ENCODE results near the gene CTDSPL2. TPM values are rescaled to one million over a fixed set of nuclear protein-coding genes. Genes with fewer than 3 reads are reported as not detected.

Gene CTDSPL2
- total and polyA plus RNA-seq, 2 of the 4 experiments (the other 2 are of a cell fraction), result 17.3 to 47.3 TPM

GRCh38 chr15:44550734-44551133 lies 123.3 kb downstream of the CTDSPL2 start:
- dilution Hi-C loops (cut with HindIII; ENCODE audit: low sequenced_read_pairs, unreplicated experiment), result no loop called here
- no peak overlapping the region for H4K91ac ChIP-seq (ENCODE audit: insufficient read depth, low read depth, low read length)

More at GRCh38 chr15:44550734-44551133, 123.3 kb downstream of the CTDSPL2 start:
- Histone ChIP-seq H3K9me3 (ENCODE audit: control insufficient read depth, insufficient read depth, low read length) (no peaks in the 10 kb centered on the region), H3K14ac (replicated peaks; ENCODE audit: low read depth, low read length) (no peak overlapping the region), H3K27me3 (ENCODE audit: control insufficient read depth, insufficient read depth, low read length) (no peaks in the 10 kb centered on the region), H4K8ac (ENCODE audit: low read depth in 2 of 2, low read length in 2 of 2) (no peak overlapping the region), H3K4me2 (ENCODE audit: low read depth, low read length) (no peak overlapping the region), H3K9ac (ENCODE audit: low read depth, low read length) (no peak overlapping the region), H3K36me3 (ENCODE audit: control insufficient read depth, insufficient read depth, low read length) (peaks cover 21% of the 10 kb centered on the region), H4K5ac (ENCODE audit: low read depth, low read length) (no peak overlapping the region), H2BK120ac (ENCODE audit: low read depth, low read length) (no peak overlapping the region), H3K9me1 (ENCODE audit: insufficient read depth, low read length) (no peaks in the 10 kb centered on the region), H3K27ac (ENCODE audit: insufficient read depth, low read length) (no peak overlapping the region), H2AFZ (replicated peaks; ENCODE audit: low read length, poor library complexity) (no peak overlapping the region), H3K4me3 (ENCODE audit: insufficient read depth, low read depth, low read length) (no peak overlapping the region), H3K79me1 (ENCODE audit: low read depth in 1 of 2, low read length in 2 of 2) (peaks cover 23 to 61% of the 10 kb centered on the region in 2 experiments), H3K4ac (ENCODE audit: low read depth, low read length) (no peak overlapping the region), H2AK5ac (ENCODE audit: low read depth, low read length) (no peak overlapping the region), H2BK5ac (ENCODE audit: low read depth, low read length, poor library complexity, severe bottlenecking) (no peak overlapping the region), H3K56ac (ENCODE audit: extremely low read depth, insufficient read depth, low read length) (no peak overlapping the region), H4K20me1 (ENCODE audit: insufficient read depth, low read length) (peaks cover 39% of the 10 kb centered on the region), H2AK9ac (replicated peaks; ENCODE audit: low read depth, low read length, poor library complexity) (no peak overlapping the region), H2BK20ac (ENCODE audit: low read depth, low read length) (no peak overlapping the region), H3K4me1 (ENCODE audit: control insufficient read depth, insufficient read depth, low read length) (peaks cover 2% of the 10 kb centered on the region), H2BK15ac (ENCODE audit: low read depth, low read length) (no peak overlapping the region), H3K23ac (ENCODE audit: low read depth, low read length) (no peak overlapping the region), H3K18ac (ENCODE audit: low read depth, low read length) (no peak overlapping the region)
- in situ Hi-C loops (cut with MboI; ENCODE audit: low sequenced_read_pairs), result no loop called here
- intact Hi-C loops (cut with micrococcal nuclease), result no loop called here
- ChIA-PET CTCF (no interaction called here), POLR2A (ENCODE audit: unreplicated experiment) (no interaction called here)
- ATAC-seq (ENCODE audit: low read depth), result no peak
- TF ChIP-seq BHLHE40 (IDR thresholded peaks at IDR 0.05; ENCODE audit: low read depth, low read length), result no peak
- TF ChIP-seq CEBPB (IDR thresholded peaks at IDR 0.05; ENCODE audit: low read depth, low read length), result no peak
- TF ChIP-seq SMC3 (IDR thresholded peaks at IDR 0.05; ENCODE audit: low read depth, low read length), result no peak
- TF ChIP-seq CHD1 (IDR thresholded peaks at IDR 0.05; ENCODE audit: low read depth, low read length), result no peak
- TF ChIP-seq MAZ (IDR thresholded peaks at IDR 0.05; ENCODE audit: borderline replicate concordance, low read depth, low read length), result no peak
- no peak for TF ChIP-seq ELK1 (IDR thresholded peaks at IDR 0.05; ENCODE audit: borderline replicate concordance, low read depth, low read length)
- TF ChIP-seq USF2 (IDR thresholded peaks at IDR 0.05; ENCODE audit: low read depth, low read length), result no peak
- no peak for TF ChIP-seq NFE2L2 (IDR thresholded peaks at IDR 0.05; ENCODE audit: low read depth, low read length)
- TF ChIP-seq CTCF (conservative IDR thresholded peaks at IDR 0.05; ENCODE audit: low read depth, low read length), result no peak
- no peak for TF ChIP-seq MXI1 (IDR thresholded peaks at IDR 0.05; ENCODE audit: borderline replicate concordance, low read depth, low read length)
- no peak for TF ChIP-seq FOS (IDR thresholded peaks at IDR 0.05; ENCODE audit: low read depth, low read length)
- TF ChIP-seq MAFK (IDR thresholded peaks at IDR 0.05; ENCODE audit: low read depth, low read length), result no peak
- TF ChIP-seq RAD21 (IDR thresholded peaks at IDR 0.05; ENCODE audit: low read length), result no peak
- TF ChIP-seq POLR2A (IDR thresholded peaks at IDR 0.05; ENCODE audit: low read depth, low read length), result no peak
- TF ChIP-seq RCOR1 (IDR thresholded peaks at IDR 0.05; ENCODE audit: insufficient replicate concordance, low read length), result no peak
- no peak for TF ChIP-seq RFX5 (IDR thresholded peaks at IDR 0.05; ENCODE audit: low read depth, low read length)
- 100% methylated on average over 1 of the region's 4 CpGs; no CpG with 5 or more reads in 1 of the 2 experiments for WGBS, 2 experiments (ENCODE audit: extremely low coverage in 2 of 2, insufficient read length in 1 of 2)
- no peak for DNase-seq
- no TSS peak for BruUV-seq (replicated peaks)

Data from IMR-90 (cell line).